HepG2 (cell line): Measurements from ENCODE around the gene ANKRD11. TPM values are rescaled to one million over a fixed set of nuclear protein-coding genes. Genes with fewer than 3 reads are reported as not detected.

Experiments
- ATAC-seq: fragments of 200-7000 bp; cut with Tn5 transposase; 3 replicates; pipeline ENCODE4 v1.9.1; 2020; ENCODE audit warnings: mild to moderate bottlenecking, moderate library complexity
- BruUV-seq: library from RNA; stranded (reverse); fragments of 400-500 nt; replicated peaks from 2 replicates; lab custom pipeline; 2021; lab: Mats Ljungman, UMichigan
- CTCF ChIA-PET: fragments of 300-600 bp; formaldehyde crosslinking; extraction: SDS; loops from one replicate; lab custom pipeline; 2021; ENCODE audit warnings: low total read pairs, inconsistent platforms, low intra/inter-chr PET ratio; lab: Yijun Ruan, JAX
- POLR2A ChIA-PET: fragments of 350-600 bp; sonication (Branson Sonifier 250); formaldehyde crosslinking; loops from one replicate; lab custom pipeline; 2020; ENCODE audit warnings: antibody characterized with exemption, inconsistent platforms; lab: Yijun Ruan, JAX
- DNase-seq: peaks from one replicate; pipeline ENCODE4 v3.0.0-alpha.2; 2015; ENCODE audit warnings: low spot score
- FAIRE-seq: peaks from 3 replicates; lab custom pipeline; 2011; peaks lifted over from hg19 to GRCh38; lab: Jason Lieb, UNC
- H2AFZ ChIP-seq: one replicate; pipeline ENCODE4 v1.6.1; 2011; ENCODE audit warnings: low read length, inconsistent platforms
- H3K27ac ChIP-seq: fragments of 300-600 bp; 3 replicates; pipeline ENCODE4 v1.8.0; 2011; ENCODE audit warnings: mixed run types, mild to moderate bottlenecking, mixed read lengths, low read length, inconsistent platforms; ENCODE audit not compliant: insufficient read depth; ENCODE audit errors: extremely low read length
- H3K27me3 ChIP-seq, 2 experiments: fragments of 200-600 bp in 1 of 2; 2 replicates in 1 of 2; 3 replicates in 1 of 2; pipeline versions ENCODE4 v1.6.0 to v1.8.0; 2011; ENCODE audit warnings: low read length in 2 of 2, mild to moderate bottlenecking in 2 of 2, moderate library complexity in 2 of 2, inconsistent platforms in 1 of 2; ENCODE audit not compliant: insufficient read depth in 2 of 2, control insufficient read depth in 1 of 2
- H3K36me3 ChIP-seq, 2 experiments: fragments of 200-600 bp in 1 of 2; replicated peaks in 1 of 2; 2 replicates in 1 of 2; 3 replicates in 1 of 2; pipeline versions ENCODE4 v1.5.1 to v1.8.0; 2011; ENCODE audit warnings: low read length in 2 of 2, inconsistent platforms in 1 of 2; ENCODE audit not compliant: insufficient read depth in 2 of 2, control insufficient read depth in 1 of 2
- H3K4me1 ChIP-seq: 2 replicates; pipeline ENCODE4 v1.5.1; 2012; ENCODE audit warnings: low read length, inconsistent platforms; ENCODE audit not compliant: insufficient read depth
- H3K4me2 ChIP-seq: 2 replicates; pipeline ENCODE4 v1.6.0; 2011; ENCODE audit warnings: low read depth, low read length, inconsistent platforms
- H3K4me3 ChIP-seq, 3 experiments: fragments of 200-600 bp in 1 of 3; sonication (generic), shearing (Covaris generic) in 1 of 3; replicated peaks in 1 of 3; 2 replicates each; pipeline ENCODE4 v1.5.1; 2011 to 2016; ENCODE audit warnings: low read length in 3 of 3, inconsistent platforms in 2 of 3, low read depth in 2 of 3, mild to moderate bottlenecking in 2 of 3, control low read depth in 1 of 3, mixed read lengths in 1 of 3; ENCODE audit not compliant: insufficient read depth in 1 of 3
- H3K79me2 ChIP-seq: one replicate; pipeline ENCODE4 v1.6.1; 2011; ENCODE audit warnings: low read length, inconsistent platforms; ENCODE audit not compliant: insufficient read depth
- H3K9ac ChIP-seq: 2 replicates; pipeline ENCODE4 v1.6.0; 2011; ENCODE audit warnings: mild to moderate bottlenecking, low read depth, low read length, inconsistent platforms; ENCODE audit not compliant: insufficient read depth
- H3K9me3 ChIP-seq: 2 replicates; pipeline ENCODE4 v1.5.1; 2012; ENCODE audit warnings: mild to moderate bottlenecking, low read length
- H4K20me1 ChIP-seq: 2 replicates; pipeline ENCODE4 v1.6.0; 2011; ENCODE audit warnings: inconsistent platforms, mild to moderate bottlenecking, low read length, moderate library complexity; ENCODE audit not compliant: insufficient read depth
- MATR3 ChIP-seq: sonication (generic); formaldehyde crosslinking; IDR thresholded peaks from 2 replicates; pipeline ENCODE4 v1.4.0; 2020; ENCODE audit warnings: missing genetic modification reagents
- NFIB ChIP-seq: sonication (generic); formaldehyde crosslinking; IDR thresholded peaks from 2 replicates; pipeline ENCODE4 v1.9.0; 2021; ENCODE audit warnings: missing genetic modification reagents, mild to moderate bottlenecking, borderline replicate concordance
- POLR2G ChIP-seq: fragments of 200-400 bp; formaldehyde crosslinking; IDR thresholded peaks from 2 replicates; pipeline ENCODE4 v1.6.1; 2018; ENCODE audit warnings: mild to moderate bottlenecking, low read depth, low read length, moderate library complexity
- RFX3 ChIP-seq: IDR thresholded peaks from 2 replicates; pipeline ENCODE4 v1.6.1; 2016; ENCODE audit warnings: missing biosample characterization, missing genetic modification reagents
- THAP7 ChIP-seq: sonication (generic); formaldehyde crosslinking; IDR thresholded peaks from 2 replicates; pipeline ENCODE4 v1.8.1; 2023; ENCODE audit warnings: mild to moderate bottlenecking, missing genetic modification reagents
- ZFP36L1 ChIP-seq: sonication (generic); formaldehyde crosslinking; IDR thresholded peaks from 2 replicates; pipeline ENCODE4 v1.8.0; 2022; ENCODE audit warnings: mild to moderate bottlenecking, missing genetic modification reagents, moderate library complexity
- WGBS: methylation state at CpG from one replicate; pipeline ENCODE4 v1.1.6; 2017; ENCODE audit warnings: low lambda C conversion rate; 5-methylcytosine and 5-hydroxymethylcytosine counted together
- in situ Hi-C: cut with HindIII; loops from 2 replicates; pipeline ENCODE4 v1.10.0; 2017; ENCODE audit warnings: low pct_unique_long_range_greater_than_20kb; ENCODE audit not compliant: extremely low pct_ligation_motif_present
- intact Hi-C: fragments of 100-400 bp; cut with micrococcal nuclease; formaldehyde crosslinking; loops from one replicate; pipeline ENCODE4 v1.10.0; 2022; ENCODE audit not compliant: unreplicated experiment
- polyA plus RNA-seq, 8 experiments: library from polyadenylated mRNA; depleted of rRNA in 3 of 8; stranded (reverse) in 7 of 8; unstranded in 1 of 8; fragments of >200 nt; fragmentation: Illumina TruSeq in 4 of 8; extraction: Trizol in 4 of 8; gene quantifications; 2 replicates each; pipeline versions ENCODE4 v1.2.1 to v1.2.3, GENCODE V29; 2011 to 2016; ENCODE audit warnings: low read depth in 4 of 8, missing spikeins in 1 of 8, mixed read lengths in 1 of 8; ENCODE audit not compliant: insufficient read depth in 1 of 8
- total RNA-seq, 5 experiments: library from RNA; depleted of rRNA; stranded (reverse); fragments of >200 nt; fragmentation: Illumina TruSeq; extraction: Trizol; gene quantifications; 2 replicates each; pipeline ENCODE4 v1.2.3, GENCODE V29; 2016; ENCODE audit warnings: low read depth in 1 of 5

ANKRD11 gene
- total and polyA plus RNA-seq, 2 of the 13 experiments (the other 11 are each of a cell fraction or from before 2014, with no cell fraction given), result 21.4 to 38.4 TPM

DNA sequence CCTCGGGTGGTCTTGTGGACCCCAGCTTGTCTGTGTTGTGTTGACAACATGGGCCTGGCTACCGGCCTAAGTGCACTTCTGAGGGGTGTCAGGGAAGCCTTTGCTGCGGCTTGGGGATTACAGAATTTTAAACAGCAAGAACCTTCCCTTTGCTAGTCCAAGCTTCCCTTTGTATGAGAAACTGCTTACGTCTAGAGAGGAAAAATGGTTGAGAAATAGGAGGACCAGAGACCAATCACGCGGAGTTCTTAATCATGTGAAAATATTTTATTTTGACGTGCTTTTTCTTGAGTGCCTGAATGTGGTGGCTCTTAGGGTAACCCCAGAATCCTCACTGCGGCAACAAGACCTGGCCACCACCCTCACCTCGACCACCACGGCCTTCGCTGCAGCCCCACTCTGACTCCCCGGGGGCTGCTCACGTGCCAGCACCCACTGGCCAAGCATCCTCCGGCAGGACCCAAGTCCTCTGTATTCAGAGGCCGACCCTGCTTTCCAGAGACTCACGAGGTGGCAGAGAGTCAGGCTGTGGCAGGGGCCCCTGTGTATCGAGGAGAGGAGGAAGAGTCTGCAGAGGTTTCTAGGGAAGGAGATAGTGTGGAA is 191.6 kb downstream of the ANKRD11 start:
- H3K4me3 ChIP-seq, result no peak overlapping the region
- ChIA-PET CTCF (no interaction called here), POLR2A (no interaction called here)
- peaks cover 75% of the 10 kb centered on the region for H3K79me2 ChIP-seq
- in situ Hi-C loops, result no loop called here
- 0 out of 2 replicates have a peak overlapping the region, but pooled peaks have one; percentile 3 for H3K9ac ChIP-seq
- H3K4me2 ChIP-seq, result 0 out of 2 replicates have a peak overlapping the region, but pooled peaks have one; percentile 26
- H3K27me3 ChIP-seq, result no peaks in the 10 kb centered on the region
- H3K9me3 ChIP-seq, result no peaks in the 10 kb centered on the region
- TF ChIP-seq MATR3 (CRISPR knock-in tag), result no peak
- no peak for TF ChIP-seq RFX3
- no peak for TF ChIP-seq ZFP36L1 (CRISPR knock-in tag)
- TF ChIP-seq POLR2G, result 0 out of 2 replicates have a peak, but pooled peaks have one; percentile 27
- TF ChIP-seq NFIB (CRISPR knock-in tag), result 0 out of 2 replicates have a peak, but pooled peaks have one; percentile 23
- no peak for TF ChIP-seq THAP7 (CRISPR knock-in tag)
- peaks cover 29 to 62% of the 10 kb centered on the region in 2 experiments for H3K36me3 ChIP-seq
- DNase-seq (no peak), ATAC-seq (no peak), FAIRE-seq (no peak)
- H4K20me1 ChIP-seq, result peaks cover 67% of the 10 kb centered on the region
- H3K27ac ChIP-seq, result peak overlapping the region; percentile 33
- H3K4me1 ChIP-seq, result peaks cover 55% of the 10 kb centered on the region
- intact Hi-C loops, result no loop called here
- 90% methylated on average over 17 of the region's 17 CpGs for WGBS
- no TSS peak for BruUV-seq
- H2AFZ ChIP-seq, result no peak overlapping the region
